GM19035 (cell line): ENCODE data around the gene CNNM1.

Experiments
- ATAC-seq: cut with Tn5 transposase; IDR thresholded peaks from one replicate; pipeline ENCODE4 v1.9.1; 2021; ENCODE audit not compliant: unreplicated experiment

CNNM1 gene

GRCh38 chr10:99370993-99371392 lies 41.8 kb downstream of the CNNM1 start:
- ATAC-seq, result peak; percentile 87

GRCh38 chr10:99372546-99373271 lies 43.6 kb downstream of the CNNM1 start:
- ATAC-seq, result no peak

DNA sequence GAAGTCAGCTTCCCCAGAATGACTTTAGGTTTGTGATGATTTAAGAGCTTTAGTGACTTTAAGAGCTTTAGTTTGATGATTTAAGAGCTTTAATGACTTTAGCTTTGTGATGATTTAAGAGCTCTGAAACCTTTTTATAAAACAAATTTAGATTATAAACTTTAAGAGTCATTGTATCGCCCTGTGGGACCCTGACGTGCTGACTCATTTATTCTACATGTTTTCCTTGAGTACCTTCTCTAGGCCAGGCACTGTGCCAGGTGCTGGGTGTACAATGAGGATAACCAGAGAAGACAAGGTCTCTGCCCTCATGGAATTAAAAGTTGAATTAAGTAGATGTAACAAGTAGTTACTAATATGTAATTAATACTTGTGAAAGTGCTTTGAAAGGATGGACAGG lies 45.4 kb downstream of the CNNM1 start:
- no peak for ATAC-seq

GRCh38 chr10:99374972-99375371 lies 45.8 kb downstream of the CNNM1 start:
- ATAC-seq, result no peak

DNA sequence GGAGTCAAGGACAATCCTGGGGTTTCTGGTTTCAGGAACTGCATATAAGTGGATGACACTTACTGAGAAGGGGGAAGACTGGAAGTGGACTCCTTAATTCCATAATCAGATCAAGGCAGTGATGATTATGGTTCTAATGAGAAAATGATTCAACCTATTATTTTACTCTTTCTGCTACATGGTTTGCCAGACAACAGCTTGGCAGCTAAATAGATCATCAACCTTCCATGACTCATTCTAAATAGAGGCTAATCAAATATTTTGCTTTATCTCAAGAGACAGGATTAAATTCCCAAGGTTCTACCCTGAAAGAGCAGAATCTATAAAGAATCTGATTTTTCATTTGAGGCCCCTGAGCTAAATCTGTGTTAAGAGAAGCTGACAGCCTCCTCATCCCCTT lies 46.3 kb downstream of the CNNM1 start:
- ATAC-seq, result no peak

DNA sequence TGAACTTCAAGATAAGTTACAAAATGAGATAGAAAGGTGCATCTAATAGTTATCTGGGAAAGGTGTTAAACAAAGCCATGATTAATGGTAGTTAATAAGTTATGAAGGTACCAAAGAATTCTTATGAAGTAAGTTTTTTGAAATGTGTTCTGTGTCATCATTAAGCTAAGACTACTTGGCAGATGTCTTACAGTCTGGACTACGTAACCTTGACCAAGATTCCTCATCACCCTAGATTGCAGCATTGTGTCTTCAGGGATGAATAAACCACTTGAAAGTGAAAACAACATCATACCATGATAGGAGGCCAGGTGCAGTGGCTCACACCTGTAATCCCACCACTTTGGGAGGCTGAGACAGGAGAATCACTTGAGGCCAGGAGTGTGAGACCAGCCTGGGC lies 53.0 kb downstream of the CNNM1 start:
- no peak for ATAC-seq

- no peak for ATAC-seq
These were observed 57.9 kb downstream of the CNNM1 start for GRCh38 chr10:99387071-99387470.

DNA sequence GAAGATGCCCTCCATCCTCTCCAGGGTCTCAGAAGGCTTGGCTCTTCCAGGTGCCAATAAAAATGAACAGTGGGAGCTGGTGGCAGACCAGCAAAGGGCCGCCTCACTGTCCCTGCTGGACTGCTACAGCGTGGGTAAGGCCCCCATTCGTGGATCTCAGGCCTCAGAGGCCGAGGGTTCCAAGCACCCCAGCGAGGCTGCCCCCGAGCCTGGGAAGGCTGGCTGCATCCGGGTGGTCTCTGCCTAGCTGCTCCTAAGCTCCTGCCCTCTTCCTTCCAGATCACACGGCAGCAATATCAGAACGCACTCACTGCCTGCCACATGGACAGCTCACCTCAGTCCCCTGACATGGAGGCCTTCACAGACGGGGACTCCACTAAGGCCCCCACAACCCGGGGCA lies 58.4 kb downstream of the CNNM1 start:
- no peak for ATAC-seq

DNA sequence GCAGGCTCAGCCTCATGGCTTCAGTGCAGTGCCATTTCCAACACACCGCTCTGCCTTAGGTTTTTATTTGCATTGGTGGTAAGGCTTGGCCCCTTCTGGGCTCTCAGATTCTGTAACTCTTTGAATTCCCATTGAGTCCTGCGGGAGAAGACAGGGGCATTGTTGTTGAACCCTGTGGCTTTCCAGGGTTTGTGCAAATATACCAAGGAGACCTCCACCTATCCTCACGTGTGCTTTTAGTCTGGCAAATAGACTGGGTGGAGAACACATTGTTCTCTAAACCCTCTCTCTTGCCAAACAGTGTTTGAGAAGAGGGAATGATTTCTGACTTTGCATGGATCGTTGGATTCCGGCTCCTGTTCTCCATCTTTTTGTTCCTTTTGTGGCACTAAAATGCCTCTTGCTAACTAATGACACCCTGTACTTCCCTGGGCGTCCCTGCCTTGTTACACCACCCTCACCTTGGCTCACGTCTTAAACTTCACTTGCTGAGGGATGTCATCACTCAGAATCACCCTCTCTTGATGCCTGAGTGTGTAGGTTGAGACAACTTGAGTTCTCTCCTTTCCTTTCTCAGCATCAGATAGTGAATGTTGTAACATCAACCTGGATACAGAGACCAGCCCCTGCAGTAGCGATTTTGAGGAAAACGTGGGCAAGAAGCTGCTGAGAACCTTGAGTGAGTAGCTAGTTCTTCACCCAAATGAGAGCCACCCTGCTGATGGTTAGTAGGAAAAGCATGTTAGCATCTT lies 60.7 kb downstream of the CNNM1 start:
- no peak for ATAC-seq

DNA sequence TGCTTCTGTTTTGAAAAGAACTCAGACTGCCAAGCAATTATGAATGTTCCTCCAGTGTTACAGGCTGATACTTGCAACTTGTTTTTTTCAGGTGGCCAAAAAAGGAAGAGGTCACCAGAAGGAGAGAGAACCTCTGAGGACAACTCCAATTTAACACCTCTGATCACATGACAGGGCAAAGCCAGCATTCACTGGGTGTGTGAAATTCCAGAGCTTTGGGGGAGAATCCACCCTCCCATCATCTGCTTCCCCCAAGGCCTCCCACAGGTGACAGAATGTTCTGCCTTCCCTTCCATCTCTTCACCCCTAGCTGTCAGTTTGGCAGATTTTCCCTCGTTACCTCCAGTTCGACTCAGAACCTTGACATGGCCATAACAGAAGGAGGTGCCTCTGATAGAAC lies 62.2 kb downstream of the CNNM1 start:
- ATAC-seq, result no peak

- no peak for ATAC-seq
These were observed 63.9 kb downstream of the CNNM1 start for GRCh38 chr10:99393036-99393435.

DNA sequence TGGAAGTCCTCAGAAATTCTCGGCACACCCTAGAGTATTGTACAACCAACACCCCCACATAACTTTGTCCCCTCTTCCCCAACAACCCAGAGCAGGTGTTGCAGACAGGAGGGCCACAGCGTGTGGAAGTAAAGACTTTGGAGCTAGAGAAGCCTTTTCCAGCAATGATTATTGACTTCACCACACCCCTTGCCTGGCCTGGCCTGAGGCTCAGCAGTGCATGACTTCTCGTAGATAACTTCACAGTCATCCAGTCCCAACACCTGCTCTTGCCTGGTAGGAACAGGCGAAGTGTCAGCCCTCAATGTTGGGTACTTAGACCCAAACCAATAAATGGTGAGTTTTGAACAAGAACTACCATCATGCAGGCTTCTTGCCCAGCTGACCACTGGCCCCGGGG lies 64.5 kb downstream of the CNNM1 start:
- ATAC-seq, result no peak

GRCh38 chr10:99394256-99394655 lies 65.1 kb downstream of the CNNM1 start:
- ATAC-seq, result no peak

GRCh38 chr10:99394761-99395386 lies 65.7 kb downstream of the CNNM1 start:
- ATAC-seq, result no peak

GRCh38 chr10:99395750-99396445 lies 66.7 kb downstream of the CNNM1 start:
- no peak for ATAC-seq

- no peak for ATAC-seq
These were observed 67.3 kb downstream of the CNNM1 start for GRCh38 chr10:99396471-99396870.

GRCh38 chr10:99399664-99400063 lies 70.5 kb downstream of the CNNM1 start:
- ATAC-seq, result no peak

DNA sequence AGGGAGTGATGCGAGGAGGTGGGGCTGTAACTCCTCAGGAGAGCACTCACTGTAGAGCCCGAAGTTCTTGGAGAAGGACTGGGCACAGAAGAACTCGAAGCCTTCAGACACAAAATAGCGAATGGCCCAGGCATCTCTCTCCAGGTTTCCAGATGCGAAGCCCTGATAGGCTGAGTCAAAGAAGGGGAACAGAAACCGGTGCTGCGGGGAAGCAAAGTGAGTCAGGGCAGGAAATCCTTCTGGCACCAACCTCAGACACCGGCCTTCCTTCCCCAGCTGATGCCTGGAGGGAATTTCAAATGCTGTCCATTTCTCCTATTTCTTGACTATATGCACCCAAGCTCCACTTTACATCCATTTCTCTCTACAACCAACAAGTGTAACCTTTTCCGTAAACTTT lies 74.5 kb downstream of the CNNM1 start:
- ATAC-seq, result no peak

GRCh38 chr10:99406149-99406548 lies 77.0 kb downstream of the CNNM1 start:
- ATAC-seq, result no peak

DNA sequence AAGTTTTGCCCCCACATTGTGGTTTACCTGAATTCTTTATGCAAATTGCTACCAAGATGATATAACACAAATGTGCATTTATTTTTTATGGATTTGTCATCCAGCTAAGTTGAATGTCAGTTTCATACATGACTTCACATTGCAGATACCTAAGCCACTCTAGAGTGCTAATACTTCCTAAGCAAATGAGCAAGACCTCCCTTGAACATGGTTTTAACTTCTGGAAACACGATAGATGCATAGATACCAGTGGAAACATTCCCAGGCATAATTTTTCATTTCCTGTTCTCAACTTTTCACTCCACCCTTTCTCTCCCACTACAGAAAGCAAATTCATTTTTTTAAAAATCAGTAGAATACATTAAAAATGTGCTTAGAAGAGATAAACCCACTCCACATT lies 81.0 kb downstream of the CNNM1 start:
- ATAC-seq, result no peak

GRCh38 chr10:99410876-99411275 lies 81.7 kb downstream of the CNNM1 start:
- ATAC-seq, result no peak

GRCh38 chr10:99411546-99411945 lies 82.4 kb downstream of the CNNM1 start:
- ATAC-seq, result no peak
